ENCODE data around the gene DCTN3. TPM values are rescaled to one million over a fixed set of nuclear protein-coding genes. Genes with fewer than 3 reads are reported as not detected.

The DCTN3 gene
- total RNA-seq, 1 donor from 2014 or later = 72.2 TPM

DNA sequence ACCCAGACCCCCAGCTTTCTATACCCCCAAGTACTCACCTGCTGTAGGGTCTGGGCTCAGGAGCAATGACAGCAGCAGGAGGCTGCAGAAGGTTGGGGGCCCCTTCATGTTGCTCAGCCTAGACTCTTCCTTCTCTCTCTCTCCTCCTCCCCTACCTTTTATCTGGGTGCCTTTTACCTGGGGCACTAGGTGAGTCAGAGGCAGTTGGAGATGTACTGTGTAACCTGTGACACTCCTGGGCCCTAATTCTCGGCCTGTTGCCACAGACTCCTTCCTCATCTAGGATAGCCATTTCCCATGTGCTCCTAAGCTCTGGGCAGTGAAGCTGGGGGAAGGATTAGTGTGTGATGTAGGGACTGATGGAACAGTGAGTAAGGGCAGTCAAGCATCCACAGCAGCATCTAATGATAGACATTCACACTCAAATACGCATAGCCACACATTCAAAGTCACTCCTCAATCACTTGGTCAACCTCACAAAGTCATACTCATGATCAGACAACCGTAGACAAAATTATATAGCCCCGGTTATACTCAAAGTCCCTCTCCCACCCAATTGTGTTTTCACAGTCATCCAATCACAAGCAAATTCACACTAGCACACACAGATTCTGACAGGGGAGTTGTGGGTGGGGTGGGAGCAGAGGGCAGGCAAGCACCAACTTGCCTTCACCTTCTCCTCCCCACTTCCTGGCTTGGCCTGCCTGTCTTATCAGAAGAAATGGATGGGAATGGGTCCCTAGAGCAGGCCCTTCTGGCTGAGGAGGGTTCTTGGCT, 42.4 kb upstream of the DCTN3 start, which contains the start of gene CCL27:
Gene CCL27, minus strand, starts transcription at position 132 of the 777 bp plus-strand sequence. Its CDS starts 24 bp downstream, at position 108.
- Histone ChIP-seq H3K4me1 (peaks cover 24% of the 10 kb centered on the region), H3K36me3 (peaks cover 23% of the 10 kb centered on the region), H3K9me3 (no peaks in the 10 kb centered on the region), H3K4me3 (no peak within 1 kb of the TSS), H3K27me3 (ENCODE audit: low read depth) (no peaks in the 10 kb centered on the region), H3K27ac (no peak within 1 kb of the TSS)
- no peak for ATAC-seq
- DNase-seq = no peak
- TF ChIP-seq, protein P1, sequence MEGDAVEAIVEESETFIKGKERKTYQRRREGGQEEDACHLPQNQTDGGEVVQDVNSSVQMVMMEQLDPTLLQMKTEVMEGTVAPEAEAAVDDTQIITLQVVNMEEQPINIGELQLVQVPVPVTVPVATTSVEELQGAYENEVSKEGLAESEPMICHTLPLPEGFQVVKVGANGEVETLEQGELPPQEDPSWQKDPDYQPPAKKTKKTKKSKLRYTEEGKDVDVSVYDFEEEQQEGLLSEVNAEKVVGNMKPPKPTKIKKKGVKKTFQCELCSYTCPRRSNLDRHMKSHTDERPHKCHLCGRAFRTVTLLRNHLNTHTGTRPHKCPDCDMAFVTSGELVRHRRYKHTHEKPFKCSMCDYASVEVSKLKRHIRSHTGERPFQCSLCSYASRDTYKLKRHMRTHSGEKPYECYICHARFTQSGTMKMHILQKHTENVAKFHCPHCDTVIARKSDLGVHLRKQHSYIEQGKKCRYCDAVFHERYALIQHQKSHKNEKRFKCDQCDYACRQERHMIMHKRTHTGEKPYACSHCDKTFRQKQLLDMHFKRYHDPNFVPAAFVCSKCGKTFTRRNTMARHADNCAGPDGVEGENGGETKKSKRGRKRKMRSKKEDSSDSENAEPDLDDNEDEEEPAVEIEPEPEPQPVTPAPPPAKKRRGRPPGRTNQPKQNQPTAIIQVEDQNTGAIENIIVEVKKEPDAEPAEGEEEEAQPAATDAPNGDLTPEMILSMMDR (IDR thresholded peaks at IDR 0.05) = no peak
- intact Hi-C loops (cut with DNase I) = no loop called here

DNA sequence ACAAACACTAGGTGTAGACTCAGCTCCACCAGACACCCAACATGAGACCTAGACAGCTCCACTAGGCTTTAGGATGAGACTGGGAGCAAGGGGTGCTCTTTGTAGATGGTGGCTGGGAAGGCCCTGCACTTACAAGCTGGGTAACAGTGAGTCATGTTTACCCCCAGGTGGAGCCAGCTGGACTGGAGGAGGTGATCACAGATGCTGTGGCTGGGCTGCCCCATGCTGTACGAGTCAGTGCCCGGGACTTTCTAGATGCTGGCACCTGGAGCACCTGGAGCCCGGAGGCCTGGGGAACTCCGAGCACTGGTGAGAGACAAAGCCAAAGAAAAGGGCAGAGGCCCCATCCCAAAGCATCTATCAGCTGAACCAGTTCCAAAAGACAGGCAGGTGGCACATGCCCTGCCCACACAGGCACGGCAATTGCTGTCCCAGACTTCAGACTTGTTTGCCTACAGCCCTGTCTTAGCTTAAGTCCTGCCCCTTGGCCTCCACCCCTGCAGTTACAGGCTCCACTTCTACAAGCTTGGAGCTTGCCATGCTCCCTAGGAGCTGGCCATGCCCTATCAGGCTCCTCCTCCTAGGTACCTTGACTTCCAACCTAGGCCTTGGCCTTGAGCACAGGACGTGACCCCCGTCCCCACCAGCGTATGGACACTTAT, 39.4 kb upstream of the DCTN3 start:
- Histone ChIP-seq H3K27ac (no peak overlapping the region), H3K9me3 (no peaks in the 10 kb centered on the region), H3K36me3 (peaks cover 23% of the 10 kb centered on the region), H3K4me1 (peaks cover 17% of the 10 kb centered on the region), H3K4me3 (no peak overlapping the region), H3K27me3 (ENCODE audit: low read depth) (no peaks in the 10 kb centered on the region)
- intact Hi-C loops (cut with DNase I) = no loop called here
- ATAC-seq (no peak), DNase-seq (no peak)
- TF ChIP-seq, protein P1 (IDR thresholded peaks at IDR 0.05) = no peak

DNA sequence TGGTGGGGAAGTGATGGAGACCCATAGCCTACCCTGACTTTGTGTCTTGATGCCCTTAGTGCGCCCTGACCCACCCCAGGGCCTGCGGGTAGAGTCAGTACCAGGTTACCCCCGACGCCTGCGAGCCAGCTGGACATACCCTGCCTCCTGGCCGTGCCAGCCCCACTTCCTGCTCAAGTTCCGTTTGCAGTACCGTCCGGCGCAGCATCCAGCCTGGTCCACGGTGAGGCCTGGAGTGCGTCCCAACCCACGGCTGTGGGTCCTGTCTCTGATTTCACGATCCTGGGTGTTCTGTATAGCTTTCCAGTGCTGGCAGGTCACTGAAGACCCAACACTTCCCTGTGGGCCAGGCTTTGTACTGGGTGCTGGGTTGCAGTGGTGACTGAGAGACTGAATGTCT, 38.2 kb upstream of the DCTN3 start:
- Histone ChIP-seq H3K9me3 (no peaks in the 10 kb centered on the region), H3K36me3 (peaks cover 23% of the 10 kb centered on the region), H3K27me3 (ENCODE audit: low read depth) (no peaks in the 10 kb centered on the region), H3K4me3 (no peak overlapping the region), H3K27ac (no peak overlapping the region), H3K4me1 (peaks cover 19% of the 10 kb centered on the region)
- TF ChIP-seq, protein P1 (IDR thresholded peaks at IDR 0.05) = no peak
- DNase-seq (no peak), ATAC-seq (no peak)
- intact Hi-C loops (cut with DNase I) = no loop called here

DNA sequence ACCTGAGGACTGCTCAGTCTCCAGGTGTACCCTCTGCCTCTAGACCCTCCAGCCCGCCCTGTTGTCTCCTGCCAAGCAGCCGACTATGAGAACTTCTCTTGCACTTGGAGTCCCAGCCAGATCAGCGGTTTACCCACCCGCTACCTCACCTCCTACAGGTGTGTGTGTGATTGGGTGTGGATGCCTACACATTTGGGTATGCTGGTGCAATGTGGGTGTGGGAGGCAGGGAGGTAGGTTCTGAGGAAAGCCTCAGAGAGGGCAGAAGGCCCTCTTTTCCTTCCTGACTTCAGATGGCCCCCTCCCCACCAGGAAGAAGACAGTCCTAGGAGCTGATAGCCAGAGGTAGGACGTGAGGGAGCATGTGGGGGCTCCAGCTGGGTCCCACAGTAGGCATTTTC, 36.7 kb upstream of the DCTN3 start:
- Histone ChIP-seq H3K36me3 (peaks cover 18% of the 10 kb centered on the region), H3K27ac (no peak overlapping the region), H3K4me3 (no peak overlapping the region), H3K9me3 (no peaks in the 10 kb centered on the region), H3K4me1 (peaks cover 32% of the 10 kb centered on the region), H3K27me3 (ENCODE audit: low read depth) (no peaks in the 10 kb centered on the region)
- DNase-seq = no peak
- intact Hi-C loops (cut with DNase I) = no loop called here
- ATAC-seq = no peak
- TF ChIP-seq, protein P1 (IDR thresholded peaks at IDR 0.05) = no peak

DNA sequence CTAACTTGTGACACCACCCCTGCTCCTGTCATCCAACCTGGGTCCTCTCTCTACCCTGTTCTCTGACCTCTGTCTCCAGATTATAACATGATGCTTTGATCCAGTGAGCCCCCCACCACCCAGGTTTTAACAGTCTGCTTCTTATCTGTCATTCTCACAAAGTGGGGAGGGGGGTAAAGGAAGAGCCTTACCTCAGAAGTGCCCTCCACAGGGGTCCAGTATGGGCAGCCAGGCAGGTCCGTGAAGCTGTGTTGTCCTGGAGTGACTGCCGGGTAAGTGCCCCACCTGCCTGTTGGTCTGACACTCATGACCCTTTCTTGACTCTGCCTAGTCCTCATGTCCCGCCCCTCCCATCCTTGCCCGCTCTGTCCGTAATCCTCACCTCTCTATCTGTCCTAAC, 35.1 kb upstream of the DCTN3 start:
- Histone ChIP-seq H3K27me3 (ENCODE audit: low read depth) (no peaks in the 10 kb centered on the region), H3K4me3 (no peak overlapping the region), H3K36me3 (peaks cover 16% of the 10 kb centered on the region), H3K9me3 (no peaks in the 10 kb centered on the region), H3K27ac (no peak overlapping the region), H3K4me1 (peaks cover 45% of the 10 kb centered on the region)
- no peak for DNase-seq
- intact Hi-C loops (cut with DNase I) = no loop called here
- TF ChIP-seq, protein P1 (IDR thresholded peaks at IDR 0.05) = no peak
- no peak for ATAC-seq

Measured in lower lobe of right lung (tissue), 2 donors.